Measurements from ENCODE around the gene NPW.

Gene NPW

DNA sequence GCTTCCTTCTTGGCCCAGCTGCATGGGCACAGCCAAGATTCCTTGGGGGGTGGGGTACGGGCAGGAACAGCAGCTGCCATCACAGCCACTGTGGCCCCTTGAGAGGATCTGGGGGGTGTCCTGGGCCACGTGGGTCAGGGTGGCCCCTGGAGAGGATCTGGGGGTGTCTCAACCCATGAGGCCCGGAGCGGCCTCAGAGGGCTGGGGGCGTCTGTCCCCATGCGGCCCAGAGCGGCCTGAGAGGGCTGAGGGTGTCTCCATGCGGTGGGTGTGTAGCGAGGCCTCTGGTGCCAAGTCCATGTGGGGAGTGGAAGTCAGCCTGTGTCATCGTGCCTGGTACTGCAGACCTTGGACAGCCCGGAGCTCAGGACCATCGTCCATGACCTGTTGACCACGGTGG lies 41.9 kb downstream of the NPW start:
- DNase-seq, result no peak
- intact Hi-C loops (cut with DNase I), result no loop called here

DNA sequence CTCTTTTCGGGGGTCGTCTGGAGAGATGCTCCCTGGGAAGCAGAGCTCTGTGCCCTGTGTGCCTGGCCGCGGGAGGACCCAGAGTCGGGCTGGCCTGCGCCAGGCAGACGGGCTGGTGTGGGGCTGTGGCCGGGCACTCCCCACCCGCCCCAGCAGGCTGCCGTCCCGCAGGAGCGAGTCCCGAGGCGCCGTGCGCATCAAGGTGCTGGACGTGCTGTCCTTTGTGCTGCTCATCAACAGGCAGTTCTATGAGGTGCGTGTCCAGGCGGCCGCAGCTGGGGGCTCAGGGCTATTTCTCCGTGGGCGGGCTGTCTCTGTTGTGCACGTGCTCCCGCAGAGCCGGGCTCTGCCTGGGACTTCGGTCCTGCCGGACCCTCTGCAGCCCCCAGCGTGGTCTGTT lies 43.2 kb downstream of the NPW start:
- no peak for DNase-seq
- intact Hi-C loops (cut with DNase I), result no loop called here

DNA sequence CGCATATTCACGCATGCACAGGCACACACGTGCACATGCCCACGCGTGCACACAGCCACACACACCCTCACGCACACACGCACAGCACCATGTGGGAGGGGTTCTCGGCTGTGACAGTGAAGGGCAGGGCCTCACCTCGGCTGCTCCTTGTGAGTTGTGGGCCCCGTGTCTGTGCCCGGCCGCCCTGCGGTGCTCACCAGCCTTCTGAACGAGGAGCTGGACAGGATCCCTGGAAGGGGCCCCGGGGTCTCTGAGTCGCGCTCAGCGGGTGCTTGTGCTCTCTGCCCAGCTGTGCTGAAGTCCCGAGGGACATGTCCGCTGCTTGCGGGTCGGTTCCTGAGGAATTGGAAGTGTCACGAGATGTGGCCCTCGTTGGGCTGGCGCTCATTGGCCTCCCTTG lies 44.3 kb downstream of the NPW start:
- intact Hi-C loops (cut with DNase I), result no loop called here
- no peak for DNase-seq

DNA sequence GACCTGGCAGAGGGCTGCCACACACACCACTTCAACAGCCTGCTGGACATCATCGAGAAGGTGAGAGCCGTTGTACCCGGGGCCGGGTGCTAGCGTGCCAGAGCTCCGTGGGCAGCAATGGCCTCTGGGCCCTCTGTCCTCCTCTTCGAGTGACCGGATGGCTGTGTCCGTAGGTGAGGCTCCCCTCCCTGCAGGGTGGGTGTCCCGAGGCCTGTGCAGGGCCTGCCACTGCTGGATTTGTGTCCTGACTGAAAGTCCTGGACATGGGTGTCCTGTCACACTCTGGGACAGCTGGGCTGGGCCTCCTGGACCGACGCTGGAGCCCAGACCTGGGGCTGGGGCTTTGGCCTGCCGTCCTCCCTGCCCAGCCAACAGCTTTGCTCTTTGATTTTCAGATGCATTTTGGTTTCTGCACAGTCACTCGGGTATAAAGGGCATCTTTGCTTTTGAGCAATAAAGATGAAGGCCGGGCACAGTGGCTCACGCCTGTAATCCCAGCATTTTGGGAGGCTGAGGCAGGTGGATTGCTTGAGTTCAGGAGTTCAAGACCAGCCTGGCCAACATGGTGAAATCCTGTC lies 44.9 kb downstream of the NPW start:
- intact Hi-C loops (cut with DNase I), result no loop called here
- DNase-seq, result no peak

DNA sequence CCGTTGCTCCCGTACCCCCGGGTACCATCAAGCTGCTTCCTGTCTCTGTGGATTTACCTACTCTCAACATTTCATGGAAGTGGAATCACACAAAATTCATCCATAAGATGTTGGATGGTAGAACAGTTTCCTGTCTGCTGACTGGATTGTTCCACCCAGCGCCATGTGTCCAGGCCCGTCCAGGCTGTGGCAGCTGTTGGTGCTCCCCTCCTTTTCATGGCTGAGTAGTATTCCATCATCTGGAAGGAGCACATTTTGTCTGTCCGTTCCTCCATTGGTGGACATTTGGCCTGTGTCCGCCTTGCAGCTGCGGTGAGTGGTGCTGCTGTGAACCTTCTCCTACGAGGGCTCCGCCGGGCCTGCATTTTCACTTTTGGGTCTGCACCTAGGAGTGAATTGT lies 46.6 kb downstream of the NPW start:
- intact Hi-C loops (cut with DNase I), result no loop called here
- no peak for DNase-seq

All from head of caudate nucleus (tissue), 42 donors.